BJ (cell line): ENCODE results near the gene SFXN1. TPM values are rescaled to one million over a fixed set of nuclear protein-coding genes. Genes with fewer than 3 reads are reported as not detected.

Experiments
- CTCF ChIA-PET: fragments of 350-600 bp; formaldehyde crosslinking; extraction: SDS; loops from one replicate; lab custom pipeline; 2021; ENCODE audit warnings: antibody characterized with exemption, inconsistent platforms; lab: Yijun Ruan, JAX
- POLR2A ChIA-PET: fragments of 300-600 bp; sonication (Branson Sonifier 250); formaldehyde crosslinking; extraction: SDS; loops from one replicate; lab custom pipeline; 2021; ENCODE audit warnings: antibody characterized with exemption; lab: Charles Lee
- DNase-seq: peaks from one replicate; pipeline ENCODE4 v3.0.0-alpha.2; 2011; ENCODE audit warnings: low read depth
- H3K27me3 ChIP-seq: 2 replicates; pipeline ENCODE4 v1.6.0; 2011; ENCODE audit warnings: low read length; ENCODE audit not compliant: control insufficient read depth, insufficient read depth
- H3K36me3 ChIP-seq: 2 replicates; pipeline ENCODE4 v1.5.1; 2011; ENCODE audit warnings: low read length; ENCODE audit not compliant: control insufficient read depth, insufficient read depth
- H3K4me3 ChIP-seq: 2 replicates; pipeline ENCODE4 v1.5.1; 2011; ENCODE audit warnings: low read depth, mild to moderate bottlenecking, control low read depth, low read length
- CTCF ChIP-seq: IDR thresholded peaks from 2 replicates; pipeline ENCODE4 v1.5.1; 2011; ENCODE audit warnings: low read depth, mild to moderate bottlenecking, control low read depth, inconsistent platforms, low read length, moderate library complexity; ENCODE audit not compliant: insufficient read depth
- polyA plus RNA-seq: library from polyadenylated mRNA; depleted of rRNA; stranded (reverse); fragments of >200 nt; gene quantifications from 2 replicates; pipeline ENCODE4 v1.2.3, GENCODE V29; 2011

The SFXN1 gene
- polyA plus RNA-seq, 1 experiment = 89.9 TPM

DNA sequence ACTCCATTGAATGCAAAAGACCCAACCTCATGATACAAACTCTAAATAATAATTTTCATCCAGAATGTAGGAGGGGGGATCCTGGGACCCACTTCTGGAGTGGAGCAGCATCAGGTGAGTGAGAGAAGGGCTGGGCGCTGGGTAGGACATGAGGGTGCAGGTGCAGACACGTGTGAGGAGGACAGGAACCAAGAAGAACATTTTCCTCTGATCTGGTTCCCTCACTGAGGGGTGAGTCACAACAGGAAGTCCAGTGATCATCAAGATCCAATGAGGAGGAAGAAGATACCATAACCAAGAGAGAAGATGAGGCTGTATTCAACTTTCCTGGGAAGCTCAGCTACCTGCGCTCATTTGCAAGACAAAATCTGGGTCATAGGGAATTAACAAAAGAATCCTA is 57.4 kb downstream of the SFXN1 start:
- ChIA-PET POLR2A (no interaction called here), CTCF (interaction anchor here (0.6 to 1.4 kb wide), 2 partner anchors 17 to 184 kb away, joined by 3 read pairs; no protein-coding TSS in a partner anchor)
- no peak for TF ChIP-seq CTCF
- H3K27me3 ChIP-seq = no peaks in the 10 kb centered on the region
- DNase-seq = no peak
- H3K4me3 ChIP-seq = no peak overlapping the region
- H3K36me3 ChIP-seq = no peaks in the 10 kb centered on the region

DNA sequence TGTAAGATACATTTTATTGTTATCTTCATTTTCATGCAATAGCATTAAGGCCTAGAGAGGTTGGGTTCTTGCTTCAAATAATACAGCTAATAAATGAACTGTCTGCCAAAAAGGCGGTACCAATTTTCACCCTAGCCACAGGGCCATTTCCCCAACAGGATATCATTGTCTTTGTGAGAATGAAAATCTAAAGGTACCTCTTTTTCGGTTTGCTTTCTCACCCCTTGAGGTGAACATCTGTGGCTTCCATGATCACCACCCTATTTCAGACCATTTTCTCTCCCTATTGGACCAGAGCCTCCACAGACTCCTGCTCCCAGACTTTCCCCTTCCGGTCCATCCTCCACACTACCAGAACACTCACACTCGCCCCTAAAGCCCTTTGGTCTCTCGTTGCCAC is 60.2 kb downstream of the SFXN1 start:
- H3K27me3 ChIP-seq = no peaks in the 10 kb centered on the region
- ChIA-PET CTCF (no interaction called here), POLR2A (no interaction called here)
- no peak overlapping the region for H3K4me3 ChIP-seq
- TF ChIP-seq CTCF = no peak
- no peaks in the 10 kb centered on the region for H3K36me3 ChIP-seq
- DNase-seq = no peak

DNA sequence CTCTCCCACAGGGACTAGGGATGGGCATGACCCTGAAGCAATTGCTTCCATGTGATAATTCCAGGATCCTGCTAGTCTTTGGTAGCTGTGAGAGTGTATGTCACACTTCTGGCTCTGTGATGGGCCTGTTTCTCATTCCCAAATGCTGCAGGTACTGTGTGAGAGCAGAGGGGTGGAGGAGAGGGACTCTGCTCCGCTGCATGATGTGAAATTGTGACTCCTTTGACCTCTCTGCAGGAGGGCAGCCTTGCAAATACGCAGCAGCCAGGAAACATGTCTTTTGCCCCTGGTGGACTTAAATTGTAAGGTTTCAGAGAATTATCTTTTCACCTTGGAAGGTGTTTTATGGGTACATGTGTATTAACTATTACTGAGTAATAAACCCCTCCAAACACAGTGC is 61.6 kb downstream of the SFXN1 start:
- H3K36me3 ChIP-seq = no peaks in the 10 kb centered on the region
- ChIA-PET POLR2A (no interaction called here), CTCF (no interaction called here)
- no peaks in the 10 kb centered on the region for H3K27me3 ChIP-seq
- TF ChIP-seq CTCF = no peak
- no peak overlapping the region for H3K4me3 ChIP-seq
- no peak for DNase-seq

- no peak for TF ChIP-seq CTCF
- H3K27me3 ChIP-seq = no peaks in the 10 kb centered on the region
- CTCF ChIA-PET = no interaction called here
- DNase-seq = no peak
- no peak overlapping the region for H3K4me3 ChIP-seq
- H3K36me3 ChIP-seq = no peaks in the 10 kb centered on the region
- POLR2A ChIA-PET = no interaction called here
Observed at GRCh38 chr5:175541264-175541663, 62.9 kb downstream of the SFXN1 start.

- no peak for DNase-seq
- no peak for TF ChIP-seq CTCF
- no peaks in the 10 kb centered on the region for H3K36me3 ChIP-seq
- no peak overlapping the region for H3K4me3 ChIP-seq
- ChIA-PET POLR2A (no interaction called here), CTCF (interaction anchor here (1.2 to 2.1 kb wide), 2 partner anchors 8 to 17 kb away, joined by 3 to 8 read pairs; no protein-coding TSS in a partner anchor)
- no peaks in the 10 kb centered on the region for H3K27me3 ChIP-seq
Observed at GRCh38 chr5:175542232-175542965, 64.0 kb downstream of the SFXN1 start.
